Measurements from ENCODE around the gene PRDM11. TPM values are rescaled to one million over a fixed set of nuclear protein-coding genes. Genes with fewer than 3 reads are reported as not detected.
A peak's percentile ranks its signal among the peaks of the same experiment; 100 is the strongest.

Gene PRDM11
- total RNA-seq, 1 donor from 2014 or later: 18.3 TPM

DNA sequence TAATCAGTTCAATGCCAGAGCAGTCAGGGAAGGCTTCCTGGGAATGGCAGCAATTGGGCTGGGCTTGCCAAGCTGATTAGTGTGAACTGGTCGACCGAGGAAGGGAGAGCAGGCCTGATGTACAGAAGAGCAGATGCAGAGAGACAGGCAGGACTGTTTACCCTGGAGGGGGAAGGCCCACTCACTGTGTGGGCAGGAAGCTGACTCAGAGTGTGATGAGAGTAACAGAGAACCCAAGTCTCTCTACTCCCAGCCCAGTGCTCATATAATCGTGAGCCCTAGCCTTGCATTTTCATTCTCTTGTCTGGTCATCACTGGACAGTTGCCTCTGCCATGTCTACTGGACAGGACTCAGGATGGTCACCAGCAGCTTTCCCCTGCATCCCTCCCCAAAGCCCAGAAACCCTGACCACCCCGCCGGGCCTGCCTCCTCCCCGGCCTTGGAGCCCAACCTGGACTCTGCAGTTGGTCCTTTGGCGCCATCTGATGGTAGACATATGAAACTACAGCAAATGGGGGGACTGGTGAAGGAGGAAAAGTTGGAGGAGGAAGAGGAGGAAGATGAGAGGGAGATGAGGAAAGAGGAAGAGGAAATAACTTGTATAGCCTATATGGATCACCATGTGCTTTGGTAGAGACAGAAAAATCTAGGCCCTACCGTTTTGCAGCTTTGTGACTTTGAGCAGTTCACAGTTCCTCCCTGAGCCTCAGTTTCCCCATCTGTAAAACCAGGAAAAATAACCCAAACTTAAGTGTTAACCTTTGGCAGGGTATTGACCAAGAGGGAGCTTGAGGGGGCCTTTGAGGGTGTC, 43.4 kb upstream of the PRDM11 start:
- ATAC-seq (peak; percentile 81), DNase-seq (no peak)
- intact Hi-C loops (cut with DNase I): loop anchor here (5.0 kb wide), 1 partner anchor 166 kb away; no protein-coding TSS in a partner anchor
- H3K27me3 ChIP-seq: peaks cover 5% of the 10 kb centered on the region
- no peaks in the 10 kb centered on the region for H3K9me3 ChIP-seq
- TF ChIP-seq, protein P1, sequence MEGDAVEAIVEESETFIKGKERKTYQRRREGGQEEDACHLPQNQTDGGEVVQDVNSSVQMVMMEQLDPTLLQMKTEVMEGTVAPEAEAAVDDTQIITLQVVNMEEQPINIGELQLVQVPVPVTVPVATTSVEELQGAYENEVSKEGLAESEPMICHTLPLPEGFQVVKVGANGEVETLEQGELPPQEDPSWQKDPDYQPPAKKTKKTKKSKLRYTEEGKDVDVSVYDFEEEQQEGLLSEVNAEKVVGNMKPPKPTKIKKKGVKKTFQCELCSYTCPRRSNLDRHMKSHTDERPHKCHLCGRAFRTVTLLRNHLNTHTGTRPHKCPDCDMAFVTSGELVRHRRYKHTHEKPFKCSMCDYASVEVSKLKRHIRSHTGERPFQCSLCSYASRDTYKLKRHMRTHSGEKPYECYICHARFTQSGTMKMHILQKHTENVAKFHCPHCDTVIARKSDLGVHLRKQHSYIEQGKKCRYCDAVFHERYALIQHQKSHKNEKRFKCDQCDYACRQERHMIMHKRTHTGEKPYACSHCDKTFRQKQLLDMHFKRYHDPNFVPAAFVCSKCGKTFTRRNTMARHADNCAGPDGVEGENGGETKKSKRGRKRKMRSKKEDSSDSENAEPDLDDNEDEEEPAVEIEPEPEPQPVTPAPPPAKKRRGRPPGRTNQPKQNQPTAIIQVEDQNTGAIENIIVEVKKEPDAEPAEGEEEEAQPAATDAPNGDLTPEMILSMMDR (IDR thresholded peaks at IDR 0.05): peak; percentile 91
- H3K4me1 ChIP-seq: peaks cover 6% of the 10 kb centered on the region
- no peak overlapping the region for H3K4me3 ChIP-seq
- H3K27ac ChIP-seq: no peak overlapping the region
- H3K36me3 ChIP-seq: no peaks in the 10 kb centered on the region

DNA sequence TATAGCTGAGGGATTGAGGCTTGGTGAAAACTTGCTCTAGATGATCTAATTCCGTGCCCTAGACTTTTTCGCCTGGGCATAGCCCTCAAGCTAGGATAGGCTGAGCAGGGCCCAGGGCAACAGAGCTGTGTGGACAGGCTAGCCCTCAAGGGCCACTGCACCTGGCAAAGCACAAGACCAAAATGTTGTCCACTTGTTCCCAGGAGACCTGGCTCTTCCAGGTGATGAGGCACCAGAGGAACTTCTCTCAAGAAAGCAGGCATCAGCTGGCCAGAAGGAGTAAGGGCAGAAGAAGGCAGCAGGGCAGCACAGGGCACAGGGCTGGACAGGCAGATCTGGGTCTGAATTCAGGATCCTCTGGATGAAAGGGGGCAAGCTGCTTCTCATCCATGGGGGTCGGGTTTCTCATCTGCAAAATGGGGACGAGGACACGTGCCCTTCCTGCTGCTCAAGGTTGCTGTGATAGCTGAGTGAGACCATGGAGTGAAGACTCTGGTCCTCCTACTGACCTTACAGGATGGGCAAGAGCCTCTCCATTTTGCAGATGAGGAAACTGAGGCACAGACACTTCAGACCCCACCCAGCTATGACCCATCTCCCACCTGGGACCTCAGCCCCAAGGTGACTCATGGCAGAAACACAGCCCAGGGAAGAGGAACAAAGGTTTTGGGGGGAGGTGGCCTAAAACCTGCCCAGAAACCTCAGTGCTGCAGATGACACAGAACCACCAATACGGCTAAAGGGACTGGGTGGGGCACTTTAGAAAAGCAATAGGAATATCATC, 42.2 kb upstream of the PRDM11 start:
- intact Hi-C loops (cut with DNase I): loop anchor here (5.0 kb wide), 1 partner anchor 167 kb away; no protein-coding TSS in a partner anchor
- peaks cover 6% of the 10 kb centered on the region for H3K4me1 ChIP-seq
- ATAC-seq (no peak), DNase-seq (no peak)
- peaks cover 5% of the 10 kb centered on the region for H3K27me3 ChIP-seq
- no peaks in the 10 kb centered on the region for H3K36me3 ChIP-seq
- H3K4me3 ChIP-seq: no peak overlapping the region
- TF ChIP-seq, protein P1 (IDR thresholded peaks at IDR 0.05): no peak
- H3K9me3 ChIP-seq: no peaks in the 10 kb centered on the region
- H3K27ac ChIP-seq: no peak overlapping the region

DNA sequence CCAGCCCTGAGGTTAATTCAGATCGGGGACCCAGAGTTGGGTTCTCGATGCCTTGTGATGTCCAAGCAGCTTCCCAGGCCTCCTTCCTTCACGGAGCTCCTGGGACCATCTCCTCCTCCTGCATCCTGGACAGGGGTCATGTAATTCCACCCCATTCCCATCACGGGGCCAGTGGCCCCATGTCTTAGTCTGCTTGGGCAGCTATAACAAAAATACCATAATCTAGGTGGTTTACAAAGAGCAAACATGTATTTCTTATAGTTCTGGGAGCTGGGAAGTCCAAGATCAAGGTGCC, 41.7 kb upstream of the PRDM11 start:
- Histone ChIP-seq H3K27me3 (peaks cover 9% of the 10 kb centered on the region), H3K4me3 (no peak overlapping the region), H3K27ac (no peak overlapping the region), H3K4me1 (peaks cover 6% of the 10 kb centered on the region), H3K36me3 (no peaks in the 10 kb centered on the region), H3K9me3 (no peaks in the 10 kb centered on the region)
- intact Hi-C loops (cut with DNase I): loop anchor here (5.0 kb wide), 1 partner anchor 167 kb away; no protein-coding TSS in a partner anchor
- TF ChIP-seq, protein P1 (IDR thresholded peaks at IDR 0.05): no peak
- ATAC-seq: no peak
- no peak for DNase-seq

DNA sequence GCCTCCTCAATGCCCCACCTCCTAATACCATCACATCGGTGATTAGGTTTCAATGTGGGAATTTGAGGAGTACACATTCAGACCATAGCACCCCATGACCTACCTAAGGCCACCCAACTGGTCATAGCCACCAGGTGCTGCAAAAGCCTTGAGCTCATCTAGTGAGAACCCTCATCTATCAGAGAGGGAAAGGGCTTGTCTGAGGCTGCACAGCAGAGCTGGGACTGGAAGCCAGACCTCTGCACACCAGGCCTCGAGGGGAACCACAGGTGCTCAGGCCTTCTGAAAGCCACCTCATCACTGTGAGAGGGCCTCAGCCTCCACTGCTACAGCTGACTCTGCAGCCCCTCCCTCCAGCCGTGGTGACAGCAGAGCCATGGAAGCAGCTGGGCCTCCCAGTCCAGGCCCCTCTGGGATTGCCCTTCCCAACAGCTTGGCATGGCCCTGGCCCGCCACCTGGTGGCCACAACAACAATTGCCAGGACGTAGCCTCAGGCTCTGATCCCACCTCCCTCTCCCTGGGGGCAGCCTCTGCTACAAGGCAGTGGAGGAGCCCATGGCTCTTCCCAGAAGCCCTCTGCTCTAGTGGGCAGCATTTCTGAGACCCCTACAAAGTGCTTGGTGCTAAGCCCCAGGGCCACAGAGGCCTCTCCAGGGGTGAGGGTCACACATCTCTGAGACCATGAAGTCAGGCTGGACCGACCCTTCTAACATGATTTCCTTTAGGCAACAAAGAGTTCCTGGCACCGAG, 41.0 kb upstream of the PRDM11 start:
- Histone ChIP-seq H3K4me3 (no peak overlapping the region), H3K27me3 (peaks cover 16% of the 10 kb centered on the region), H3K4me1 (peaks cover 6% of the 10 kb centered on the region), H3K36me3 (no peaks in the 10 kb centered on the region), H3K9me3 (no peaks in the 10 kb centered on the region), H3K27ac (no peak overlapping the region)
- TF ChIP-seq, protein P1 (IDR thresholded peaks at IDR 0.05): peak; percentile 94
- DNase-seq: peak; percentile 86
- intact Hi-C loops (cut with DNase I): no loop called here
- ATAC-seq: peak; percentile 85

DNA sequence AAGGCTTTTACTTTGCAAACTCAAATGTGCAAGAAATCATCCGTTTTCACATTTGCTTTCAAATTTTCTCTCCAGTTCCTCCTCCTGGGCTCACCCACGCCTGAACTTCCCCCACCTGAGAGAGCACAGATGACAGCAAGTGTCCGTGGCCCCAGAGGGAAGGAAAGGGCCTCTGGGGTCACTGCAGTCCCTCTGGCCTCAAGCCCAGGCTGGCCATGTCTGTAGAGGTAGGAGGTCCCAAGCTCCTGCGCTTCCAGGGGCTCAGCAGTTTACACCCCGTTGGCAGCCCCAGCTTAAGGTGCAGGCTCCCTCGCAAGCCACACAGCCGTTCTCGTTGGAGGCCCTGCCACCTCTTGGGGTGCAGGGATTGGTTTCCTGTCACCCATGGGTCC, 40.5 kb upstream of the PRDM11 start:
- H3K27ac ChIP-seq: no peak overlapping the region
- H3K9me3 ChIP-seq: no peaks in the 10 kb centered on the region
- TF ChIP-seq, protein P1 (IDR thresholded peaks at IDR 0.05): no peak
- ATAC-seq: no peak
- no peak overlapping the region for H3K4me3 ChIP-seq
- H3K27me3 ChIP-seq: peaks cover 17% of the 10 kb centered on the region
- intact Hi-C loops (cut with DNase I): no loop called here
- H3K4me1 ChIP-seq: peaks cover 6% of the 10 kb centered on the region
- DNase-seq: no peak
- H3K36me3 ChIP-seq: no peaks in the 10 kb centered on the region
